Lower leg skin (tissue), 4 donors: ENCODE results near the gene TRAPPC14. TPM values are rescaled to one million over a fixed set of nuclear protein-coding genes. Genes with fewer than 3 reads are reported as not detected.

Experiments
- DNase-seq, 2 donors: peaks; one replicate each; pipeline ENCODE4 v3.0.0-alpha.2; 2019; ENCODE audit warnings: low spot score in 2 of 2
- H3K4me3 ChIP-seq: fragments of 200-600 bp; sonication (generic); 2 replicates; pipeline ENCODE4 v1.5.1; 2017; ENCODE audit warnings: mild to moderate bottlenecking, low read depth; ENCODE audit not compliant: poor library complexity, severe bottlenecking
- POLR2A ChIP-seq, 2 donors: fragments of 450-650 bp; IDR thresholded peaks; one replicate each; pipeline ENCODE4 v1.6.1; 2016 to 2017; ENCODE audit warnings: antibody characterized with exemption in 2 of 2, mild to moderate bottlenecking in 1 of 2, moderate library complexity in 1 of 2
- WGBS, 2 donors: methylation state at CpG; one replicate each; pipeline ENCODE4 v1.1.5; 2018; 5-methylcytosine and 5-hydroxymethylcytosine counted together
- intact Hi-C: fragments of 100-400 bp; cut with DNase I; formaldehyde crosslinking; loops from one replicate; pipeline ENCODE4 v1.15.0; 2023; ENCODE audit warnings: low total_unique reads
- total RNA-seq, 4 donors: library from RNA; depleted of rRNA; stranded (reverse); fragments of >200 nt; gene quantifications; one replicate each; pipeline ENCODE4 v1.1.0, GENCODE V29; 2016
- TF ChIP-seq, protein P1 (sequence below), 3 donors: fragments of 450-650 bp; IDR thresholded peaks; one replicate each; pipeline ENCODE4 v1.5.1; 2016; ENCODE audit warnings: antibody characterized with exemption in 3 of 3, mild to moderate bottlenecking in 3 of 3, moderate library complexity in 2 of 3

TRAPPC14 gene
- total RNA-seq, 4 donors from 2014 or later: 20.8 to 46.5 (median 25.2) TPM

DNA sequence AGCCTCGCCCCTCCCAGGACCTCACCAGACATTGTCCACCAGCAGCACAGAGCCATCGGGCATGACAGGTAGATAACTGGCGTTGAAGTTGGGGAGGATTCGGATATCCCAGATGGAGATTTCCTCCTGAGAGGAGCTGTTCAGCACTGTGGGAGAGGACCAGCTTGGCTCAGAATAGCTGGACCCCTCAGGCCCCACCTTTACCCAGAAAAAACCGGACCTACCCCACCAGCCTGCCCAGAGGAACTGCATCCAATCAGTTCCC, 1.5 kb downstream of the TRAPPC14 start:
- TF ChIP-seq, protein P1, sequence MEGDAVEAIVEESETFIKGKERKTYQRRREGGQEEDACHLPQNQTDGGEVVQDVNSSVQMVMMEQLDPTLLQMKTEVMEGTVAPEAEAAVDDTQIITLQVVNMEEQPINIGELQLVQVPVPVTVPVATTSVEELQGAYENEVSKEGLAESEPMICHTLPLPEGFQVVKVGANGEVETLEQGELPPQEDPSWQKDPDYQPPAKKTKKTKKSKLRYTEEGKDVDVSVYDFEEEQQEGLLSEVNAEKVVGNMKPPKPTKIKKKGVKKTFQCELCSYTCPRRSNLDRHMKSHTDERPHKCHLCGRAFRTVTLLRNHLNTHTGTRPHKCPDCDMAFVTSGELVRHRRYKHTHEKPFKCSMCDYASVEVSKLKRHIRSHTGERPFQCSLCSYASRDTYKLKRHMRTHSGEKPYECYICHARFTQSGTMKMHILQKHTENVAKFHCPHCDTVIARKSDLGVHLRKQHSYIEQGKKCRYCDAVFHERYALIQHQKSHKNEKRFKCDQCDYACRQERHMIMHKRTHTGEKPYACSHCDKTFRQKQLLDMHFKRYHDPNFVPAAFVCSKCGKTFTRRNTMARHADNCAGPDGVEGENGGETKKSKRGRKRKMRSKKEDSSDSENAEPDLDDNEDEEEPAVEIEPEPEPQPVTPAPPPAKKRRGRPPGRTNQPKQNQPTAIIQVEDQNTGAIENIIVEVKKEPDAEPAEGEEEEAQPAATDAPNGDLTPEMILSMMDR (IDR thresholded peaks at IDR 0.05): no peak
- TF ChIP-seq POLR2A (IDR thresholded peaks at IDR 0.05): no peak
- intact Hi-C loops: no loop called here
- WGBS, 2 donors: 61 to 68% methylated on average over 5 of the region's 5 CpGs
- no peak overlapping the region for H3K4me3 ChIP-seq
- DNase-seq: no peak

DNA sequence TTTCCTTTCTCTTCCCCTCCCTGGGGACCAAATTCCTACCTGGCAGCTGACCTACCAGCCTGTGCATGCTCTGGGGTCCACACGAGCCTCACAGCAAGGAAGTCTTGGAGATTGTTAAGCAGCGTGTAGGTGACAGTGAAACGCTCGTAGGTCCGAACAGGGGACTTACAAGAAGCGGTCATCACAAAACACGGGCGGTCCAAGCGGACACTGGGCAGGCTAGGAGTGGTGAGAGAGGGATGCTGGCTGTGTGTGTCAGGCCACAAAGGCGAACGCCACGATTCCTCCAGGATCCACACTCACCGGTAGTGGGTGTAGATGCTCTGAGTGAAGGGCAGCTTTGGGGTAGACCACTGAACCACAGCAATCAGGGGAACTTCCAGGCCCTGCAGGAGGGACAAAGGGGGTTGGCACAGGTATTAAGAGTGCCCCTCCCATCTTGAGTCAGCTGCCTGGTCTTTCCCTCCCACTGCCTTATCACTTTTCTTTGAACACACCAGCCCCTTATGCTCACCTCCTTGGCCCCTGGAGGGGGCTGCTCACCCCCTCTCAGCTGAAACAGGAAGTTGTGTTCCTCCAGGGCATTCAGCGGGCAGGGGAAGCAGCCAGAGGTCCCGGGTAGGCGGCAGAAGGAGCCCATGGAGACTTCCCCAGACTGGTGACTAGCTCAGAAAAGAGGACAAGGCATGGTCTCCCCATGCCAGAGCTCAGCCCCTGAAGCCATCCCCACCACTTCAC, 2.0 kb downstream of the TRAPPC14 start:
- TF ChIP-seq, protein P1 (IDR thresholded peaks at IDR 0.05): no peak
- no peak for TF ChIP-seq POLR2A (IDR thresholded peaks at IDR 0.05)
- intact Hi-C loops: no loop called here
- H3K4me3 ChIP-seq: no peak overlapping the region
- 72 to 78% methylated on average over 16 of the region's 16 CpGs for WGBS, 2 donors
- no peak for DNase-seq

GRCh38 chr7:100155553-100156317, 2.8 kb downstream of the TRAPPC14 start:
- no peak overlapping the region for H3K4me3 ChIP-seq
- TF ChIP-seq, protein P1 (IDR thresholded peaks at IDR 0.05): no peak
- TF ChIP-seq POLR2A (IDR thresholded peaks at IDR 0.05): no peak
- intact Hi-C loops: no loop called here
- DNase-seq: no peak
- 81 to 85% methylated on average over 20 of the region's 20 CpGs for WGBS, 2 donors

DNA sequence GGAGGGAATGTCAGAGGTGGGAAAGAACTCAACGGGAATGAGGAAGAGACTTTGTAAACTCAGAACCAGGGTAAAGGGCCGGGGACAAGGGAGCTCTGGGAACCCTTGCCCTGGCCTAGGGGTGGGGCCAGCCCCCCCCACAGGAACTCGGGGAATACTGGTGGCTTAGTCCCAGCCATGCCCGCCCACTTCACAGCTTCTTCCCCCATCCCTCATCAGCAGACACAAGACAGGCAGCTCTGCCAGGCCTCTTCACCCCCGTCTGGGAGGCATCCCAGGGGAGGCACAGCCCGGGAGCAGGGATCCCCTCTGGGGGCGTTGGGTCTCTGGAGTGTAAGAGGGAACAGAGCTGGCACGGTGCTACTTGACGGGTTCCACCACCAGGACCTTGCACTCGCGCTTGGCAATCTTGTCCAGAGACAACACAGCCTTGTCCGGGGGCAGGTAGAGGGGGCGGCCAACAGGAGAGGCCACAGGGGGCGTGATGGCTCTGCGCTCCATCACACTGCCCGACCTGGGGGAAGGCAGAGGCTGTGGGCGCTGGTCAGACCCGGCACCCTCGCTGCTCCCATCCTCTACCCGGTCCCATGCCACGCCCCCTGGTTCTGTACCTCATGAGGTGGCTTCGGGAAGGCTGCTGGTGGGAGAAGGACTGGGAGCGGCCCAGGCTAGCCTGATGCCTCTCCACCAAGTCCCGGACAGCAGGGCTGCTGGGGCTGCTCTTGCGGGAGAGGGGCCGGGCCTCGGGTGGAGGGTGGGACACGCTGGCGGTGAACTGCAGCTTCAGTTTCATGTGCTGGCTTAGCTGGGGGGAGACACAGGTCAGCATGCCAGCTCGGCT, 3.7 kb downstream of the TRAPPC14 start:
- WGBS, 2 donors: 70 to 74% methylated on average over 25 to 29 of the region's 30 CpGs
- intact Hi-C loops: no loop called here

GRCh38 chr7:100153708-100154535, 4.6 kb downstream of the TRAPPC14 start:
- H3K4me3 ChIP-seq: no peak overlapping the region
- DNase-seq: no peak
- WGBS, 2 donors: 57% methylated on average over 12 to 16 of the region's 16 CpGs
- intact Hi-C loops: no loop called here
- no peak for TF ChIP-seq POLR2A (IDR thresholded peaks at IDR 0.05)
- TF ChIP-seq, protein P1 (IDR thresholded peaks at IDR 0.05): no peak

More for the DNA sequence above, 3.7 kb downstream of the TRAPPC14 start:
- no peak overlapping the region for H3K4me3 ChIP-seq
- no peak for DNase-seq
- TF ChIP-seq, protein P1 (IDR thresholded peaks at IDR 0.05): no peak
- no peak for TF ChIP-seq POLR2A (IDR thresholded peaks at IDR 0.05)
